B cell (primary cell): Measurements from ENCODE around the gene NAGPA. TPM values are rescaled to one million over a fixed set of nuclear protein-coding genes. Genes with fewer than 3 reads are reported as not detected.

Source experiments
- ATAC-seq: fragments of 200-7000 bp; cut with Tn5 transposase; one replicate; pipeline ENCODE4 v1.10.0; 2021; ENCODE audit warnings: low read depth, mild to moderate bottlenecking, moderate number of reproducible peaks, moderate library complexity
- CTCF ChIA-PET: fragments of 350-600 bp; sonication (Branson Sonifier 250); formaldehyde crosslinking; loops from one replicate; lab custom pipeline; 2021; ENCODE audit warnings: antibody characterized with exemption, inconsistent platforms; lab: Charles Lee
- POLR2A ChIA-PET: fragments of 350-600 bp; sonication (Branson Sonifier 250); formaldehyde crosslinking; loops from one replicate; lab custom pipeline; 2021; ENCODE audit warnings: antibody characterized with exemption; lab: Charles Lee
- DNase-seq: peaks from one replicate; pipeline ENCODE4 v3.0.0; 2013
- H2AFZ ChIP-seq: 2 replicates; pipeline ENCODE4 v1.6.1; 2012; ENCODE audit warnings: mild to moderate bottlenecking, low read depth, low read length; ENCODE audit not compliant: insufficient read depth, poor library complexity, severe bottlenecking
- H3K27ac ChIP-seq, 2 donors: 1 replicate in 1 of 2; 2 replicates in 1 of 2; pipeline ENCODE4 v1.5.1; 2012 to 2013; ENCODE audit warnings: low read length in 2 of 2, mild to moderate bottlenecking in 2 of 2, moderate library complexity in 1 of 2
- H3K27me3 ChIP-seq, 4 experiments: fragments of 200-600 bp in 1 of 4; sonication (generic) in 1 of 4; replicated peaks in 1 of 4; 1 replicate in 2 of 4; 2 replicates in 2 of 4; pipeline versions ENCODE4 v1.6.1 to v1.7.0; 2013 to 2016; ENCODE audit warnings: low read length in 3 of 4, mild to moderate bottlenecking in 2 of 4, mixed read lengths in 1 of 4, moderate library complexity in 1 of 4; ENCODE audit not compliant: insufficient read depth in 4 of 4, control insufficient read depth in 3 of 4; ENCODE audit errors: control extremely low read depth in 1 of 4
- H3K36me3 ChIP-seq, 2 experiments: replicated peaks in 1 of 2; 1 replicate in 1 of 2; 2 replicates in 1 of 2; pipeline versions ENCODE4 v1.6.1 to v1.7.1; 2013; ENCODE audit warnings: low read length in 1 of 2; ENCODE audit not compliant: insufficient read depth in 2 of 2, control insufficient read depth in 1 of 2; ENCODE audit errors: control extremely low read depth in 1 of 2, extremely low read depth in 1 of 2
- H3K4me1 ChIP-seq, 2 donors: fragments of 200-600 bp in 1 of 2; sonication (generic) in 1 of 2; 1 replicate in 1 of 2; 2 replicates in 1 of 2; pipeline versions ENCODE4 v1.5.1 to v1.6.1; 2013 to 2017; ENCODE audit warnings: low read length in 2 of 2; ENCODE audit not compliant: control insufficient read depth in 2 of 2, insufficient read depth in 2 of 2
- H3K4me2 ChIP-seq: replicated peaks from 2 replicates; pipeline ENCODE3; 2012; ENCODE audit warnings: mild to moderate bottlenecking, low read depth, low read length; ENCODE audit not compliant: poor library complexity, severe bottlenecking
- H3K4me3 ChIP-seq, 5 experiments: fragments of 200-600 bp in 1 of 5; sonication (generic) in 1 of 5; 1 replicate in 3 of 5; 2 replicates in 2 of 5; pipeline versions ENCODE4 v1.5.1 to v1.7.0; 2011 to 2016; ENCODE audit warnings: low read length in 4 of 5, mild to moderate bottlenecking in 4 of 5, low read depth in 2 of 5, control low read depth in 1 of 5, moderate library complexity in 1 of 5; ENCODE audit not compliant: insufficient read depth in 1 of 5; ENCODE audit errors: control extremely low read depth in 1 of 5, extremely low read depth in 1 of 5
- H3K79me2 ChIP-seq: fragments of 200-600 bp; sonication (generic); one replicate; pipeline ENCODE4 v1.6.0; 2016; ENCODE audit warnings: low read length; ENCODE audit not compliant: control insufficient read depth, insufficient read depth
- H3K9ac ChIP-seq: fragments of 200-600 bp; sonication (generic); 2 replicates; pipeline ENCODE4 v1.6.1; 2017; ENCODE audit warnings: mild to moderate bottlenecking, low read length, moderate library complexity
- H3K9me3 ChIP-seq, 3 donors: one replicate each; pipeline versions ENCODE4 v1.6.1 to v1.7.1; 2013; ENCODE audit warnings: low read length in 2 of 3; ENCODE audit not compliant: control insufficient read depth in 2 of 3, insufficient read depth in 1 of 3; ENCODE audit errors: control extremely low read depth in 1 of 3
- H4K20me1 ChIP-seq: 2 replicates; pipeline ENCODE4 v1.6.0; 2012; ENCODE audit warnings: mild to moderate bottlenecking, low read length; ENCODE audit not compliant: insufficient read depth, control insufficient read depth, poor library complexity, severe bottlenecking
- H3K27ac Mint-ChIP-seq: one replicate; pipeline ENCODE4 v1.8.0; 2021; ENCODE audit warnings: mixed read lengths
- H3K27me3 Mint-ChIP-seq: one replicate; pipeline ENCODE4 v1.8.0; 2021; ENCODE audit warnings: mixed read lengths
- H3K4me1 Mint-ChIP-seq: one replicate; pipeline ENCODE4 v1.8.0; 2021; ENCODE audit warnings: mixed read lengths
- H3K4me3 Mint-ChIP-seq: one replicate; pipeline ENCODE4 v1.8.0; 2021; ENCODE audit warnings: mixed read lengths
- H3K9me3 Mint-ChIP-seq: one replicate; pipeline ENCODE4 v1.8.0; 2022; ENCODE audit warnings: mixed read lengths; ENCODE audit not compliant: insufficient read depth
- CTCF ChIP-seq: fragments of 200-600 bp; IDR thresholded peaks from one replicate; pipeline ENCODE4 v1.8.0; 2022; ENCODE audit warnings: antibody characterized with exemption, mild to moderate bottlenecking
- EZH2 ChIP-seq: IDR thresholded peaks from 2 replicates; pipeline ENCODE4 v1.6.1; 2012; ENCODE audit warnings: borderline replicate concordance, low read depth, mild to moderate bottlenecking, moderate library complexity, low read length; ENCODE audit not compliant: insufficient read depth, poor library complexity, severe bottlenecking
- WGBS: methylation state at CpG from one replicate; pipeline ENCODE4 v1.1.5; 2013; ENCODE audit warnings: missing lambda C conversion rate; ENCODE audit not compliant: insufficient coverage; 5-methylcytosine and 5-hydroxymethylcytosine counted together
- intact Hi-C: fragments of 100-400 bp; cut with micrococcal nuclease; formaldehyde crosslinking; loops from one replicate; pipeline ENCODE4 v1.10.0; 2022
- polyA plus RNA-seq: library from polyadenylated mRNA; depleted of rRNA; stranded (reverse); fragments of >200 nt; gene quantifications from 2 replicates; pipeline ENCODE4 v1.2.3, GENCODE V29; 2012
- total RNA-seq, 2 donors: library from RNA; stranded (reverse); fragments of 120-200 nt in 1 of 2; gene quantifications; 1 replicate in 1 of 2; 2 replicates in 1 of 2; pipeline versions ENCODE4 v1.2.3 to v1.2.4, GENCODE V29; 2013 to 2022

Gene NAGPA
- total and polyA plus RNA-seq, 2 donors (not counting 1 experiment from before 2014, with no cell fraction given) = 38.4 to 38.6 TPM

- Histone ChIP-seq H3K27ac (no peak overlapping the region), H4K20me1 (no peaks in the 10 kb centered on the region), H2AFZ (peak overlapping the region; percentile 46), H3K9ac (no peak overlapping the region), H3K9me3 (peaks cover 0 to 28% (median 0%) of the 10 kb centered on the region in 3 donors), H3K4me3 (no peak overlapping the region), H3K27me3 (peaks cover 0 to 48% (median 17%) of the 10 kb centered on the region in 4 experiments), H3K36me3 (no peaks in the 10 kb centered on the region), H3K79me2 (no peaks in the 10 kb centered on the region), H3K4me2 (peak overlapping the region; percentile 53), H3K4me1 (peaks cover 7 to 10% of the 10 kb centered on the region in 2 donors)
- DNase-seq = no peak
- intact Hi-C loops = no loop called here
- TF ChIP-seq CTCF (no peak), EZH2 (no peak)
- H3K27ac Mint-ChIP-seq = no peak overlapping the region
- H3K27me3 Mint-ChIP-seq = peaks cover 34% of the 10 kb centered on the region
- no peaks in the 10 kb centered on the region for H3K9me3 Mint-ChIP-seq
- H3K4me1 Mint-ChIP-seq = peaks cover 5% of the 10 kb centered on the region
- ChIA-PET CTCF (no interaction called here), POLR2A (no interaction called here)
- 24% methylated on average over 56 of the region's 60 CpGs for WGBS
- no peak overlapping the region for H3K4me3 Mint-ChIP-seq
- no peak for ATAC-seq
Measured at GRCh38 chr16:4987580-4988374, 46.0 kb downstream of the NAGPA start.

GRCh38 chr16:4987250-4987579 lies 46.5 kb downstream of the NAGPA start:
- Histone ChIP-seq H3K27ac (no peak overlapping the region), H3K9ac (no peak overlapping the region), H3K4me2 (peak overlapping the region; percentile 53), H2AFZ (no peak overlapping the region), H3K4me3 (no peak overlapping the region), H3K27me3 (peaks cover 0 to 50% (median 17%) of the 10 kb centered on the region in 4 experiments), H3K79me2 (no peaks in the 10 kb centered on the region), H3K36me3 (no peaks in the 10 kb centered on the region), H3K9me3 (peaks cover 0 to 28% (median 0%) of the 10 kb centered on the region in 3 donors), H3K4me1 (peaks cover 7 to 10% of the 10 kb centered on the region in 2 donors), H4K20me1 (no peaks in the 10 kb centered on the region)
- ATAC-seq (no peak), DNase-seq (no peak)
- intact Hi-C loops = no loop called here
- CTCF ChIA-PET = no interaction called here
- Mint-ChIP-seq H3K4me3 (no peak overlapping the region), H3K27ac (no peak overlapping the region), H3K4me1 (peaks cover 5% of the 10 kb centered on the region), H3K9me3 (no peaks in the 10 kb centered on the region), H3K27me3 (peaks cover 34% of the 10 kb centered on the region)
- POLR2A ChIA-PET = no interaction called here
- 14% methylated on average over 3 of the region's 10 CpGs for WGBS
- TF ChIP-seq EZH2 (no peak), CTCF (no peak)
